GM23338 (cell line): Measurements from ENCODE around the gene FAR1. TPM values are rescaled to one million over a fixed set of nuclear protein-coding genes. Genes with fewer than 3 reads are reported as not detected.
"Not testable (repeated sequence)": the region's sequence is repeated elsewhere in the genome, so short reads cannot be mapped to it uniquely, and the experiment has no call there.

Experiments
- ATAC-seq: fragments of 200-7000 bp; cut with Tn5 transposase; 3 replicates; pipeline ENCODE4 v1.9.1; 2020
- DNase-seq: peaks from one replicate; pipeline ENCODE4 v3.0.0-alpha.2; 2015; ENCODE audit warnings: low spot score
- H2AFZ ChIP-seq: fragments of 200-600 bp; sonication (generic); 2 replicates; pipeline ENCODE4 v1.8.0; 2016; ENCODE audit warnings: antibody characterized with exemption, mild to moderate bottlenecking, moderate library complexity
- H3F3A ChIP-seq: fragments of 200-600 bp; sonication (generic); replicated peaks from 2 replicates; pipeline ENCODE4 v1.8.0; 2017; ENCODE audit warnings: antibody characterized with exemption, mixed run types, low read depth
- H3K27ac ChIP-seq: fragments of 200-600 bp; sonication (generic); 2 replicates; pipeline ENCODE4 v1.6.1; 2016; ENCODE audit warnings: low read depth
- H3K27me3 ChIP-seq: fragments of 200-600 bp; sonication (generic); 2 replicates; pipeline ENCODE4 v1.8.0; 2016; ENCODE audit warnings: mild to moderate bottlenecking, mixed run types, moderate library complexity; ENCODE audit not compliant: insufficient read depth
- H3K36me3 ChIP-seq: fragments of 200-600 bp; sonication (generic); 2 replicates; pipeline ENCODE4 v1.8.0; 2016; ENCODE audit warnings: mild to moderate bottlenecking; ENCODE audit not compliant: insufficient read depth
- H3K4me1 ChIP-seq: fragments of 200-600 bp; sonication (generic); 2 replicates; pipeline ENCODE4 v1.8.0; 2016; ENCODE audit warnings: mild to moderate bottlenecking, moderate library complexity; ENCODE audit not compliant: insufficient read depth
- H3K4me2 ChIP-seq: fragments of 200-600 bp; sonication (generic); 2 replicates; pipeline ENCODE4 v1.7.1; 2017; ENCODE audit warnings: mixed run types
- H3K4me3 ChIP-seq: fragments of 200-600 bp; sonication (generic); 2 replicates; pipeline ENCODE4 v1.6.1; 2016; ENCODE audit warnings: mixed run types
- H3K79me2 ChIP-seq: fragments of 200-600 bp; sonication (generic); replicated peaks from 2 replicates; pipeline ENCODE4 v1.8.0; 2017; ENCODE audit warnings: mild to moderate bottlenecking; ENCODE audit not compliant: insufficient read depth
- H3K9me2 ChIP-seq: fragments of 200-600 bp; sonication (generic); 2 replicates; pipeline ENCODE4 v1.8.0; 2017; ENCODE audit not compliant: insufficient read depth
- H4K20me1 ChIP-seq: fragments of 200-600 bp; sonication (generic); replicated peaks from 2 replicates; pipeline ENCODE4 v1.8.0; 2017; ENCODE audit warnings: mild to moderate bottlenecking; ENCODE audit not compliant: insufficient read depth
- H3K27ac Mint-ChIP-seq: 2 replicates; pipeline ENCODE4 v1.8.0; 2020; ENCODE audit warnings: inconsistent platforms, mild to moderate bottlenecking, moderate library complexity, mixed read lengths
- H3K27me3 Mint-ChIP-seq: 3 replicates; pipeline ENCODE4 v1.8.0; 2022; ENCODE audit warnings: low read depth, mild to moderate bottlenecking, moderate library complexity, mixed read lengths, inconsistent platforms; ENCODE audit not compliant: insufficient read depth, poor library complexity
- H3K36me3 Mint-ChIP-seq: 3 replicates; pipeline ENCODE4 v1.8.0; 2021; ENCODE audit warnings: low read depth, mild to moderate bottlenecking, inconsistent platforms, moderate library complexity, mixed read lengths
- H3K4me1 Mint-ChIP-seq: 3 replicates; pipeline ENCODE4 v1.8.0; 2020; ENCODE audit warnings: mild to moderate bottlenecking, inconsistent platforms, mixed read lengths
- H3K4me3 Mint-ChIP-seq: 3 replicates; pipeline ENCODE4 v1.8.0; 2021; ENCODE audit warnings: moderate library complexity, mild to moderate bottlenecking, inconsistent platforms, mixed read lengths
- H3K9me3 Mint-ChIP-seq: 3 replicates; pipeline ENCODE4 v1.8.0; 2020; ENCODE audit warnings: moderate library complexity, mild to moderate bottlenecking, inconsistent platforms, mixed read lengths
- ETS1 ChIP-seq: IDR thresholded peaks from 2 replicates; pipeline ENCODE4 v1.6.1; 2016; ENCODE audit warnings: antibody characterized with exemption
- EZH2 ChIP-seq: fragments of 200-600 bp; sonication (generic); IDR thresholded peaks from one replicate; pipeline ENCODE4 v1.8.0; 2017; ENCODE audit warnings: antibody characterized with exemption, mild to moderate bottlenecking, low read depth; ENCODE audit not compliant: unreplicated experiment
- EZH2phosphoT487 ChIP-seq: fragments of 200-600 bp; sonication (generic); IDR thresholded peaks from one replicate; pipeline ENCODE4 v1.8.1; 2018; ENCODE audit warnings: antibody characterized with exemption; ENCODE audit not compliant: unreplicated experiment
- NANOG ChIP-seq: IDR thresholded peaks from 2 replicates; pipeline ENCODE4 v1.6.1; 2016; ENCODE audit warnings: antibody characterized with exemption, borderline replicate concordance
- STAT1 ChIP-seq: IDR thresholded peaks from one replicate; pipeline ENCODE4 v1.6.1; 2016; ENCODE audit warnings: antibody characterized with exemption; ENCODE audit not compliant: unreplicated experiment
- ZNF331 ChIP-seq: fragments of 250-450 bp; sonication (Bioruptor Pico); IDR thresholded peaks from 2 replicates; pipeline ENCODE4 v1.5.0; 2020; ENCODE audit warnings: low read depth, mild to moderate bottlenecking, moderate library complexity
- ZNF462 ChIP-seq: fragments of 250-450 bp; sonication (Bioruptor Pico); IDR thresholded peaks from 2 replicates; pipeline ENCODE4 v1.5.0; 2020; ENCODE audit warnings: mild to moderate bottlenecking, moderate library complexity
- polyA plus RNA-seq: library from polyadenylated mRNA; unstranded; fragments of >200 nt; fragmentation: Nextera tagmentation; extraction: Ambion mirVana; gene quantifications from 2 replicates; pipeline ENCODE4 v1.2.1, GENCODE V29; 2016
- total RNA-seq: library from RNA; depleted of rRNA; stranded (reverse); fragments of >200 nt; shearing (Covaris generic); gene quantifications from 2 replicates; pipeline ENCODE4 v1.2.3, GENCODE V29; 2014

FAR1 gene
- total and polyA plus RNA-seq, 2 experiments from 2014 or later, result 27.3 to 79.5 TPM

- TF ChIP-seq ZNF462 (CRISPR knock-in tag), result no peak
Measured at GRCh38 chr11:13745165-13745564, 76.7 kb downstream of the FAR1 start (continued).

- DNase-seq, H3K79me2 ChIP-seq, H3K9me3 Mint-ChIP-seq, H3K9me2 ChIP-seq, H3K4me1 ChIP-seq, H3K27me3 Mint-ChIP-seq, ATAC-seq, H4K20me1 ChIP-seq, H3K27ac Mint-ChIP-seq, H2AFZ ChIP-seq, H3K27ac ChIP-seq, H3K27me3 ChIP-seq, H3K36me3 ChIP-seq, H3K4me1 Mint-ChIP-seq, H3K36me3 Mint-ChIP-seq, H3K4me3 Mint-ChIP-seq, H3F3A ChIP-seq, H3K4me3 ChIP-seq, H3K4me2 ChIP-seq: not testable (repeated sequence)
Measured at GRCh38 chr11:13753316-13753715, 84.8 kb downstream of the FAR1 start.

- Mint-ChIP-seq H3K4me3 (no peak overlapping the region), H3K27ac (no peak overlapping the region), H3K4me1 (peaks cover 2% of the 10 kb centered on the region), H3K9me3 (no peaks in the 10 kb centered on the region), H3K27me3 (no peaks in the 10 kb centered on the region), H3K36me3 (no peaks in the 10 kb centered on the region)
- ATAC-seq (no peak), DNase-seq (no peak)
- peak overlapping the region; percentile 89 for H2AFZ ChIP-seq
- H3K27me3 ChIP-seq, result no peaks in the 10 kb centered on the region
- H3K79me2 ChIP-seq, result no peaks in the 10 kb centered on the region
- peaks cover 12% of the 10 kb centered on the region; the same call in 1 of the 2 replicates for H3K9me2 ChIP-seq
- H3K4me1 ChIP-seq, result no peaks in the 10 kb centered on the region
- H3K27ac ChIP-seq, result no peak overlapping the region
- H3K36me3 ChIP-seq, result no peaks in the 10 kb centered on the region
- H3K4me3 ChIP-seq, result no peak overlapping the region
- H4K20me1 ChIP-seq, result no peaks in the 10 kb centered on the region
- no peak overlapping the region for H3K4me2 ChIP-seq
- H3F3A ChIP-seq, result no peaks in the 10 kb centered on the region
- TF ChIP-seq ETS1, result no peak
- TF ChIP-seq EZH2, result no peak
- TF ChIP-seq ZNF331 (CRISPR knock-in tag), result no peak
- no peak for TF ChIP-seq STAT1
- TF ChIP-seq NANOG, result no peak
- no peak for TF ChIP-seq EZH2phosphoT487
Measured at GRCh38 chr11:13759050-13759449, 90.6 kb downstream of the FAR1 start.
